Measurements from ENCODE around the gene C1orf50.

The C1orf50 gene

GRCh38 chr1:42738678-42739226 is 28.3 kb upstream of the C1orf50 start:
- CTCF ChIA-PET, result no interaction called here
- DNase-seq (ENCODE audit: extremely low spot score), result no peak
- POLR2A ChIA-PET, result no interaction called here
- TF ChIP-seq FOXA1 (IDR thresholded peaks at IDR 0.05), result no peak
- no peak for TF ChIP-seq NFRKB (IDR thresholded peaks at IDR 0.05)
- no peak for TF ChIP-seq SUZ12 (IDR thresholded peaks at IDR 0.05)
- TF ChIP-seq TARDBP (IDR thresholded peaks at IDR 0.05), result no peak
- no peak for TF ChIP-seq FOXM1 (IDR thresholded peaks at IDR 0.05; ENCODE audit: borderline replicate concordance)
- TF ChIP-seq ZNF384 (IDR thresholded peaks at IDR 0.05), result no peak
- no peak for TF ChIP-seq FOXK2 (IDR thresholded peaks at IDR 0.05)
- TF ChIP-seq BHLHE40 (IDR thresholded peaks at IDR 0.05; ENCODE audit: borderline replicate concordance), result no peak
- no peak for TF ChIP-seq CTBP1 (IDR thresholded peaks at IDR 0.05; ENCODE audit: borderline replicate concordance)
- TF ChIP-seq PKNOX1 (IDR thresholded peaks at IDR 0.05), result no peak
- TF ChIP-seq L3MBTL2 (conservative IDR thresholded peaks at IDR 0.05), result no peak
- no peak for TF ChIP-seq SP1 (IDR thresholded peaks at IDR 0.05)
- no peak for TF ChIP-seq ARNT (IDR thresholded peaks at IDR 0.05)
- TF ChIP-seq LEF1 (IDR thresholded peaks at IDR 0.05; ENCODE audit: borderline replicate concordance), result no peak
- TF ChIP-seq ELF4 (IDR thresholded peaks at IDR 0.05), result no peak

GRCh38 chr1:42739753-42740700 is 27.0 kb upstream of the C1orf50 start, which contains the start of gene CLDN19:
CLDN19 (minus strand) TSS chr1:42740236; CDS start chr1:42740063, 173 bp downstream.
- ChIA-PET CTCF (interaction anchor here (0.9 kb wide), 1 partner anchor 18 kb away, joined by 3 read pairs; no protein-coding TSS in a partner anchor), POLR2A (interaction anchor here (1.1 to 1.7 kb wide), 2 partner anchors 27 to 58 kb away, joined by 4 to 7 read pairs; partner anchors contain the start of genes C1orf50, P3H1 and YBX1)

GRCh38 chr1:42740851-42741580 is 26.0 kb upstream of the C1orf50 start:
- ChIA-PET CTCF (interaction anchor here (0.6 to 1.0 kb wide), 3 partner anchors 10 to 120 kb away, joined by 3 to 5 read pairs (median 3); no protein-coding TSS in a partner anchor), POLR2A (interaction anchor here (1.7 kb wide), 1 partner anchor 26 kb away, joined by 7 read pairs; the partner anchor contains the start of genes C1orf50 and P3H1)
- TF ChIP-seq TARDBP (IDR thresholded peaks at IDR 0.05) (no peak), ARNT (IDR thresholded peaks at IDR 0.05) (no peak), SP1 (IDR thresholded peaks at IDR 0.05) (no peak), ZNF384 (IDR thresholded peaks at IDR 0.05) (no peak), PKNOX1 (IDR thresholded peaks at IDR 0.05) (no peak), LEF1 (IDR thresholded peaks at IDR 0.05; ENCODE audit: borderline replicate concordance) (no peak), SUZ12 (IDR thresholded peaks at IDR 0.05) (no peak), BHLHE40 (IDR thresholded peaks at IDR 0.05; ENCODE audit: borderline replicate concordance) (no peak)
- DNase-seq (ENCODE audit: extremely low spot score), result no peak

More at GRCh38 chr1:42739753-42740700, 27.0 kb upstream of the C1orf50 start, which contains the start of gene CLDN19:
- no peak for DNase-seq (ENCODE audit: extremely low spot score)
- TF ChIP-seq L3MBTL2 (conservative IDR thresholded peaks at IDR 0.05), result no peak
- TF ChIP-seq NFRKB (IDR thresholded peaks at IDR 0.05), result no peak
- no peak for TF ChIP-seq FOXK2 (IDR thresholded peaks at IDR 0.05)
- no peak for TF ChIP-seq FOXA1 (IDR thresholded peaks at IDR 0.05)

GRCh38 chr1:42741706-42742105 is 25.3 kb upstream of the C1orf50 start:
- POLR2A ChIA-PET, result no interaction called here
- no peak for DNase-seq (ENCODE audit: extremely low spot score)
- no peak for TF ChIP-seq ELF4 (IDR thresholded peaks at IDR 0.05)
- TF ChIP-seq FOXA1 (IDR thresholded peaks at IDR 0.05), result no peak
- no peak for TF ChIP-seq FOXK2 (IDR thresholded peaks at IDR 0.05)
- TF ChIP-seq SUZ12 (IDR thresholded peaks at IDR 0.05), result no peak
- no peak for TF ChIP-seq NFRKB (IDR thresholded peaks at IDR 0.05)
- no peak for TF ChIP-seq CTBP1 (IDR thresholded peaks at IDR 0.05; ENCODE audit: borderline replicate concordance)
- no peak for TF ChIP-seq TARDBP (IDR thresholded peaks at IDR 0.05)
- no peak for TF ChIP-seq SP1 (IDR thresholded peaks at IDR 0.05)
- TF ChIP-seq FOXM1 (IDR thresholded peaks at IDR 0.05; ENCODE audit: borderline replicate concordance), result no peak
- CTCF ChIA-PET, result interaction anchor here (0.6 to 1.0 kb wide), 2 partner anchors 11 to 121 kb away, joined by 3 to 5 read pairs; no protein-coding TSS in a partner anchor

- TF ChIP-seq PKNOX1 (IDR thresholded peaks at IDR 0.05), result no peak
- no peak for DNase-seq (ENCODE audit: extremely low spot score)
- ChIA-PET CTCF (interaction anchor here (1.0 kb wide), 1 partner anchor 11 kb away, joined by 3 read pairs; no protein-coding TSS in a partner anchor), POLR2A (no interaction called here)
These were observed 24.9 kb upstream of the C1orf50 start for GRCh38 chr1:42742141-42742540.

All from HEK293T (cell line).